Measurements from ENCODE around the gene RHBG.

- TF ChIP-seq POLR2A (IDR thresholded peaks at IDR 0.05) (no peak), CTCF (IDR thresholded peaks at IDR 0.05) (no peak)
Observed at GRCh38 chr1:156401041-156401574, 32.1 kb downstream of the RHBG start.
